Adrenal gland (tissue), 12 donors: ENCODE results near the gene ADAMTS6. TPM values are rescaled to one million over a fixed set of nuclear protein-coding genes. Genes with fewer than 3 reads are reported as not detected.

Experiments used
- DNase-seq, 7 donors: peaks; one replicate each; pipeline ENCODE4 v3.0.0-alpha.2; 2019 to 2020
- H3K27ac ChIP-seq, 5 donors: fragments of 200-600 bp; sonication (generic) in 4 of 5; 1 replicate in 3 of 5; 2 replicates in 2 of 5; pipeline versions ENCODE4 v1.5.1 to v1.8.0; 2016 to 2020; ENCODE audit warnings: mild to moderate bottlenecking in 1 of 5
- H3K27me3 ChIP-seq: fragments of 200-600 bp; 2 replicates; pipeline ENCODE4 v1.8.0; 2021
- H3K36me3 ChIP-seq, 2 donors: fragments of 200-600 bp; replicated peaks in 1 of 2; 1 replicate in 1 of 2; 2 replicates in 1 of 2; pipeline versions ENCODE4 v1.5.1 to v1.8.0; 2018 to 2022
- H3K4me1 ChIP-seq, 2 donors: fragments of 200-600 bp; replicated peaks in 1 of 2; 1 replicate in 1 of 2; 2 replicates in 1 of 2; pipeline versions ENCODE4 v1.5.1 to v1.8.0; 2018 to 2021
- H3K4me3 ChIP-seq, 4 donors: fragments of 200-600 bp; sonication (generic) in 3 of 4; one replicate each; pipeline ENCODE4 v1.5.1; 2016 to 2018
- H3K9me3 ChIP-seq, 3 donors: fragments of 200-600 bp; sonication (generic) in 1 of 3; replicated peaks in 1 of 3; 1 replicate in 2 of 3; 2 replicates in 1 of 3; pipeline versions ENCODE4 v1.5.1 to v1.8.0; 2016 to 2021
- CTCF ChIP-seq, 6 experiments: fragments of 450-650 bp in 4 of 6; fragments of 200-600 bp in 2 of 6; sonication (generic) in 1 of 6; IDR thresholded peaks; 1 replicate in 5 of 6; 2 replicates in 1 of 6; pipeline versions ENCODE4 v1.5.1 to v1.8.0; 2016 to 2021; ENCODE audit warnings: antibody characterized with exemption in 6 of 6, mild to moderate bottlenecking in 2 of 6, moderate library complexity in 1 of 6
- POLR2A ChIP-seq, 2 donors: fragments of 450-650 bp; IDR thresholded peaks; one replicate each; pipeline ENCODE4 v1.6.1; 2017; ENCODE audit warnings: antibody characterized with exemption in 2 of 2, mild to moderate bottlenecking in 2 of 2, moderate library complexity in 1 of 2
- WGBS, 4 donors: extraction: QIAGEN DNeasy Blood & Tissue Kit in 2 of 4; methylation state at CpG; one replicate each; pipeline versions ENCODE4 v1.1.5 to v1.1.7; 2013 to 2017; 5-methylcytosine and 5-hydroxymethylcytosine counted together
- intact Hi-C, 2 donors: fragments of 100-400 bp; cut with DNase I; formaldehyde crosslinking; loops; one replicate each; pipeline versions ENCODE4 v1.14.1 to v1.15.0; 2022 to 2023
- polyA plus RNA-seq, 3 donors: library from polyadenylated mRNA; stranded (reverse); fragments of 200-250 nt in 2 of 3; fragments of 350-450 nt in 1 of 3; fragmentation: Illumina TruSeq in 1 of 3; extraction: RNeasy Lipid Tissue Mini Kit (QIAGEN cat#74804) in 1 of 3; gene quantifications; one replicate each; pipeline ENCODE4 v1.2.3, GENCODE V29; 2013 to 2014
- total RNA-seq, 9 donors: library from RNA; depleted of rRNA in 4 of 9; stranded (reverse); fragments of >200 nt in 4 of 9; fragments of 120-200 nt in 1 of 9; fragmentation: NEBNext Ultra II Directional in 1 of 9; extraction: Animal tissue kit (Norgen Biotek cat#: 25700) in 1 of 9; gene quantifications; one replicate each; pipeline versions ENCODE4 v1.1.0 to v1.2.4, GENCODE V29; 2013 to 2023
- donor health status: healthy with polysubstance abuse.
- donor health status: Bipolar disorder and iron deficiency.
- donor health status: DM: yes; HTN: yes; CAD: no.
- donor health status: DM: no; HTN: no; CAD: no.
- donor health status: DM: no; HTN: no; CAD: no.
- donor health status: DM: yes; HTN: yes; CAD: no.

Gene ADAMTS6
- total and polyA plus RNA-seq, 12 donors = 0.24 to 11.9 (median 0.89) TPM

- intact Hi-C loops = no loop called here
- Histone ChIP-seq H3K4me3 (no peak overlapping the region), H3K36me3 (no peaks in the 10 kb centered on the region), H3K27ac (no peak overlapping the region), H3K27me3 (no peaks in the 10 kb centered on the region), H3K9me3 (no peaks in the 10 kb centered on the region), H3K4me1 (no peaks in the 10 kb centered on the region)
- WGBS, 4 donors = 86 to 93% (median 88%) methylated on average over 2 of the region's 2 CpGs
- DNase-seq = no peak
- TF ChIP-seq POLR2A (IDR thresholded peaks at IDR 0.05) (no peak), CTCF (IDR thresholded peaks at IDR 0.05) (no peak)
These were observed 286.8 kb downstream of the ADAMTS6 start for GRCh38 chr5:65194871-65195270.

- WGBS, 4 donors = 85 to 92% (median 90%) methylated on average over 1 of the region's 1 CpG
- Histone ChIP-seq H3K36me3 (no peaks in the 10 kb centered on the region), H3K4me1 (no peaks in the 10 kb centered on the region), H3K4me3 (no peak overlapping the region), H3K27ac (no peak overlapping the region), H3K27me3 (no peaks in the 10 kb centered on the region), H3K9me3 (no peaks in the 10 kb centered on the region)
- TF ChIP-seq CTCF (IDR thresholded peaks at IDR 0.05) (no peak), POLR2A (IDR thresholded peaks at IDR 0.05) (no peak)
- DNase-seq = no peak
- intact Hi-C loops = no loop called here
These were observed 289.4 kb downstream of the ADAMTS6 start for GRCh38 chr5:65192331-65192730.

GRCh38 chr5:65191554-65192135 lies 290.1 kb downstream of the ADAMTS6 start:
- Histone ChIP-seq H3K4me3 (no peak overlapping the region), H3K27ac (no peak overlapping the region), H3K27me3 (no peaks in the 10 kb centered on the region), H3K36me3 (no peaks in the 10 kb centered on the region), H3K4me1 (no peaks in the 10 kb centered on the region), H3K9me3 (no peaks in the 10 kb centered on the region)
- TF ChIP-seq CTCF (IDR thresholded peaks at IDR 0.05) (no peak), POLR2A (IDR thresholded peaks at IDR 0.05) (no peak)
- no peak for DNase-seq
- intact Hi-C loops = no loop called here

GRCh38 chr5:65190328-65191053 lies 291.2 kb downstream of the ADAMTS6 start:
- Histone ChIP-seq H3K27ac (no peak overlapping the region), H3K4me1 (no peaks in the 10 kb centered on the region), H3K4me3 (no peak overlapping the region), H3K36me3 (no peaks in the 10 kb centered on the region), H3K27me3 (no peaks in the 10 kb centered on the region), H3K9me3 (no peaks in the 10 kb centered on the region)
- intact Hi-C loops = no loop called here
- no peak for DNase-seq
- 74 to 84% (median 77%) methylated on average over 3 of the region's 3 CpGs for WGBS, 4 donors
- no peak for TF ChIP-seq POLR2A (IDR thresholded peaks at IDR 0.05)
- no peak for TF ChIP-seq CTCF (IDR thresholded peaks at IDR 0.05)
